SK-N-SH (cell line): ENCODE results near the gene GPR85. TPM values are rescaled to one million over a fixed set of nuclear protein-coding genes. Genes with fewer than 3 reads are reported as not detected.

Experiments
- CTCF ChIA-PET: fragments of 300-600, 350-600 bp; formaldehyde crosslinking; extraction: SDS; loops from one replicate; lab custom pipeline; 2021; lab: Yijun Ruan, JAX
- POLR2A ChIA-PET: fragments of 350-600 bp; sonication (Branson Sonifier 250); formaldehyde crosslinking; extraction: SDS; loops from one replicate; lab custom pipeline; 2020; ENCODE audit warnings: antibody characterized with exemption, inconsistent platforms; lab: Yijun Ruan, JAX
- DNase-seq: peaks from one replicate; pipeline ENCODE4 v3.0.0; 2012
- H2AFZ ChIP-seq: fragments of 200-600 bp; sonication (generic); 2 replicates; pipeline ENCODE4 v1.8.1; 2016; ENCODE audit warnings: antibody characterized with exemption, mild to moderate bottlenecking, low read depth
- H3F3A ChIP-seq: fragments of 200-600 bp; sonication (generic); replicated peaks from 2 replicates; pipeline ENCODE3; 2016; ENCODE audit warnings: antibody characterized with exemption, mild to moderate bottlenecking; ENCODE audit not compliant: insufficient read depth
- H3K27ac ChIP-seq, 2 experiments: fragments of 200-500 bp in 1 of 2; fragments of 200-600 bp in 1 of 2; sonication (Bioruptor generic) in 1 of 2; sonication (generic), shearing (Covaris generic) in 1 of 2; 2 replicates each; pipeline versions ENCODE4 v1.5.1 to v1.6.1; 2014 to 2016; ENCODE audit warnings: low read depth in 2 of 2, inconsistent platforms in 1 of 2, low read length in 1 of 2, mild to moderate bottlenecking in 1 of 2, mixed read lengths in 1 of 2
- H3K27me3 ChIP-seq: fragments of 200-600 bp; sonication (generic), shearing (Covaris generic); 2 replicates; pipeline ENCODE4 v1.6.1; 2016; ENCODE audit warnings: mixed run types; ENCODE audit not compliant: insufficient read depth
- H3K36me3 ChIP-seq, 2 experiments: fragments of 200-500 bp in 1 of 2; fragments of 200-600 bp in 1 of 2; sonication (Bioruptor generic) in 1 of 2; sonication (generic) in 1 of 2; replicated peaks in 1 of 2; 2 replicates each; pipeline versions ENCODE3 to v1.5.1; 2014 to 2016; ENCODE audit warnings: low read length in 1 of 2, mild to moderate bottlenecking in 1 of 2; ENCODE audit not compliant: insufficient read depth in 2 of 2, control insufficient read depth in 1 of 2
- H3K4me1 ChIP-seq, 2 experiments: fragments of 200-500 bp in 1 of 2; fragments of 200-600 bp in 1 of 2; sonication (Bioruptor generic) in 1 of 2; sonication (generic), shearing (Covaris generic) in 1 of 2; 2 replicates each; pipeline versions ENCODE4 v1.5.1 to v1.6.1; 2014 to 2016; ENCODE audit warnings: low read depth in 1 of 2, low read length in 1 of 2, mixed run types in 1 of 2; ENCODE audit not compliant: insufficient read depth in 2 of 2, control insufficient read depth in 1 of 2
- H3K4me2 ChIP-seq: fragments of 200-600 bp; sonication (generic), shearing (Covaris generic); 2 replicates; pipeline ENCODE4 v1.6.1; 2017; ENCODE audit warnings: mixed run types
- H3K4me3 ChIP-seq, 2 experiments: fragments of 200-500 bp in 1 of 2; fragments of 200-600 bp in 1 of 2; sonication (Bioruptor generic) in 1 of 2; sonication (generic), shearing (Covaris generic) in 1 of 2; 2 replicates each; pipeline versions ENCODE4 v1.5.1 to v1.8.1; 2014 to 2016; ENCODE audit warnings: low read depth in 2 of 2, inconsistent platforms in 1 of 2, low read length in 1 of 2, mild to moderate bottlenecking in 1 of 2, mixed read lengths in 1 of 2, moderate library complexity in 1 of 2
- H3K79me2 ChIP-seq: fragments of 200-600 bp; sonication (generic); 2 replicates; pipeline ENCODE4 v1.8.1; 2017; ENCODE audit warnings: mild to moderate bottlenecking; ENCODE audit not compliant: insufficient read depth
- H3K9ac ChIP-seq: fragments of 200-600 bp; sonication (generic); 2 replicates; pipeline ENCODE4 v1.6.1; 2017; ENCODE audit warnings: mixed run types
- H3K9me2 ChIP-seq: fragments of 200-600 bp; sonication (generic); 2 replicates; pipeline ENCODE4 v1.6.1; 2017; ENCODE audit warnings: mixed run types
- H3K9me3 ChIP-seq: fragments of 200-600 bp; sonication (generic); 2 replicates; pipeline ENCODE4 v1.6.1; 2017; ENCODE audit warnings: mixed run types, mild to moderate bottlenecking, moderate library complexity
- H4K20me1 ChIP-seq: fragments of 200-600 bp; sonication (generic); 2 replicates; pipeline ENCODE4 v1.6.1; 2017; ENCODE audit warnings: mild to moderate bottlenecking, mixed run types; ENCODE audit not compliant: insufficient read depth
- EP300 ChIP-seq, 2 experiments: IDR thresholded peaks; 2 replicates each; pipeline versions ENCODE4 v1.4.0 to v1.6.1; 2012; ENCODE audit warnings: borderline replicate concordance in 1 of 2, low read depth in 1 of 2, low read length in 1 of 2
- FOXJ3 ChIP-seq: sonication (generic); formaldehyde crosslinking; IDR thresholded peaks from 2 replicates; pipeline ENCODE4 v1.5.1; 2020; ENCODE audit warnings: mild to moderate bottlenecking, missing genetic modification reagents
- GABPA ChIP-seq: IDR thresholded peaks from 2 replicates; pipeline ENCODE4 v1.4.0; 2012; ENCODE audit warnings: low read depth, mild to moderate bottlenecking
- GATA2 ChIP-seq: sonication (generic); formaldehyde crosslinking; IDR thresholded peaks from 2 replicates; pipeline ENCODE4 v1.5.0; 2020; ENCODE audit warnings: mild to moderate bottlenecking, missing genetic modification reagents
- JUND ChIP-seq: IDR thresholded peaks from 2 replicates; pipeline ENCODE4 v1.4.0; 2012
- MEF2A ChIP-seq: IDR thresholded peaks from 2 replicates; pipeline ENCODE4 v1.4.0; 2012; ENCODE audit warnings: low read depth, borderline replicate concordance
- NFIC ChIP-seq: IDR thresholded peaks from 2 replicates; pipeline ENCODE4 v1.4.0; 2012; ENCODE audit warnings: borderline replicate concordance
- RAD21 ChIP-seq: IDR thresholded peaks from 2 replicates; pipeline ENCODE4 v1.6.1; 2012; ENCODE audit warnings: mild to moderate bottlenecking, low read length
- RCOR1 ChIP-seq: fragments of 150-350 bp; IDR thresholded peaks from 2 replicates; pipeline ENCODE4 v1.6.1; 2017; ENCODE audit warnings: antibody characterized with exemption, low read length
- RXRA ChIP-seq: IDR thresholded peaks from 2 replicates; pipeline ENCODE4 v1.4.0; 2012; ENCODE audit warnings: low read depth, mild to moderate bottlenecking, borderline replicate concordance
- SIN3A ChIP-seq: IDR thresholded peaks from 2 replicates; pipeline ENCODE4 v1.6.1; 2012; ENCODE audit warnings: low read depth, mild to moderate bottlenecking, low read length, moderate library complexity, borderline replicate concordance
- TEAD4 ChIP-seq: IDR thresholded peaks from 2 replicates; pipeline ENCODE4 v1.4.0; 2012; ENCODE audit warnings: mild to moderate bottlenecking, borderline replicate concordance; ENCODE audit not compliant: insufficient read depth
- YY1 ChIP-seq: IDR thresholded peaks from 2 replicates; pipeline ENCODE4 v1.4.0; 2012; ENCODE audit warnings: low read depth, mild to moderate bottlenecking
- WGBS: methylation state at CpG from one replicate; pipeline ENCODE4 v1.1.6; 2017; ENCODE audit warnings: low lambda C conversion rate; 5-methylcytosine and 5-hydroxymethylcytosine counted together
- polyA plus RNA-seq, 3 experiments: library from polyadenylated mRNA; depleted of rRNA; stranded (reverse); fragments of >200 nt; gene quantifications; 2 replicates each; pipeline ENCODE4 v1.2.3, GENCODE V29; 2012
- TF ChIP-seq, protein P1 (sequence below): fragments of 150-350 bp; IDR thresholded peaks from 2 replicates; pipeline ENCODE4 v1.6.1; 2016; ENCODE audit warnings: mild to moderate bottlenecking, low read depth, low read length
- TF ChIP-seq, protein P2 (sequence below): fragments of 200-600 bp; sonication (generic); IDR thresholded peaks from 2 replicates; pipeline ENCODE4 v1.6.1; 2017; ENCODE audit warnings: antibody characterized with exemption, mild to moderate bottlenecking, moderate library complexity
- TF ChIP-seq, protein P3 (sequence below): IDR thresholded peaks from 2 replicates; pipeline ENCODE4 v1.4.0; 2012; ENCODE audit warnings: low read depth
- TF ChIP-seq, protein P4 (sequence below): IDR thresholded peaks from 2 replicates; pipeline ENCODE4 v1.6.1; 2012; ENCODE audit warnings: mild to moderate bottlenecking, low read depth, low read length, moderate library complexity

GPR85 gene
- polyA plus RNA-seq, 1 of the 3 experiments (the other 2 are of a cell fraction), result 2.9 TPM

DNA sequence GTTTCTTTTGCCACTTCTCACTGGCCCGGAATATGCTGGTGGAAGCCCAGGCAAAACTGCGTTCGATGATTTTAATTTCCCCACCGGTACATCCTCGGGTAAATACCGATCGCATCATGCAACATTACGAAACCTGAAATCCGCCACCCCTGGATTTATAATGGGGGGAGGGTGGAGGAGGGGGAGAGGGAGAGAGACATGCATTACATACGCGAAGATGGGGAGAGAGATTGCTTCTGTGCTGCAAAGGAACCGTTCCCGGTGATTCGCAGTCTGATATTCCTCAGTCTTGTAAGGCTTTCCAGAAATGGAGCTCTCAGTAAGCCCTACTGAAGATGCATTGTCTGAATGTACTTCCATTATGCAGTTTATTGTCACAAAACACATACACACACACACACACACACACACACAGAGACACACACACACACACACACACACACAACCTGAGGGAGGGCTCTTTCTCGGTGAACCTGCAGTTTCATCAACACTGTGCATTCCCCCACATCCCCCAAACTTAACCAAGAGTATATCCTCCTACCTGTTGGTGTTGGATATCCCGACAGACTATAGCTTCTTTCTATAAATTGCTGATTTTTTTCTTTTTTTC lies 741 bp downstream of the GPR85 start:
- peak overlapping the region; percentile 31 for H3K9ac ChIP-seq

DNA sequence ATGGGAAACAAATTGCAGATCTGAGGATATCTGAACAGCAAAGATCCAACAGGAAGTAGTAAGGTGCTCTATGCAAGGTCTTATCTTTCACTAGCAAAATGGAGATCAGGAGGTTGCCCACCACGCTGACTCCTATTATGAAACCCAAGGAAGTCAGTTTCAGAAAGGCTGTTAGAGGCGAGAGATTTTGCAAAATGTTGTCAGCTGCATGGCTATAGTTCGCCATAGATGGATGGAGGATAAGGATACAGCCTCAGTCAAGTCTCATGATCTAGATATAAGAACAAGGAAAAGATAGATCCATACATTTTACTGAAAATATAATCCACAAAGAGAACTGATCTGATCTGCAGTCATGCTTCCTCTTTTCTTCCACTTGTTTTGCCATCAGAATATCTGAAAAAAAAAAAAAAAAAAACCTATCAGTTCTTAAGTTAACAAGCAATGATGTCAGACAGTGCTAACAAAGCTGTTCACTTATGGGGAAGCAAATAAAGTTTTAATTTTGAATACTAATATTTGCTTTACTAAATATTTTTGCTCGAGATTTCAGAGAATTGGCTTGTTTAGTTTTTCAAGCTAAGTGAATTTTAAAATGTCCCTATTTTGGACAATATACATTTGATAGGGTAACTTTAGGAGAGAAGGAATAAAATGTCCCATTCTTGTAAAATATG lies 2.0 kb downstream of the GPR85 start:
- H3K9me2 ChIP-seq, result no peaks in the 10 kb centered on the region
- peaks cover 0 to 25% of the 10 kb centered on the region in 2 experiments; a peak in 2 of 4 replicates for H3K4me1 ChIP-seq
- no peaks in the 10 kb centered on the region for H3K79me2 ChIP-seq
- CTCF ChIA-PET, result interaction anchor here (0.6 to 1.3 kb wide), 4 partner anchors 10 to 75 kb away, joined by 3 to 4 read pairs (median 3); no protein-coding TSS in a partner anchor
- peaks cover 24% of the 10 kb centered on the region for H3F3A ChIP-seq
- H3K27ac ChIP-seq, result no peak overlapping the region
- H4K20me1 ChIP-seq, result no peaks in the 10 kb centered on the region
- no peak for DNase-seq
- H3K9ac ChIP-seq, result no peak overlapping the region
- H3K9me3 ChIP-seq, result no peaks in the 10 kb centered on the region
- H2AFZ ChIP-seq, result peak overlapping the region; percentile 93; the same call in 1 of the 2 replicates
- no peak for TF ChIP-seq FOXJ3 (CRISPR knock-in tag)
- no peak for TF ChIP-seq NFIC
- no peak for TF ChIP-seq EP300 (IDR thresholded peaks at IDR 0.05; ENCODE audit: borderline replicate concordance in 1 of 2, low read depth in 1 of 2, low read length in 1 of 2)
- TF ChIP-seq JUND, result no peak
- no peak for TF ChIP-seq RXRA
- no peak for TF ChIP-seq RCOR1
- TF ChIP-seq GATA2, result no peak
- TF ChIP-seq, protein P1, sequence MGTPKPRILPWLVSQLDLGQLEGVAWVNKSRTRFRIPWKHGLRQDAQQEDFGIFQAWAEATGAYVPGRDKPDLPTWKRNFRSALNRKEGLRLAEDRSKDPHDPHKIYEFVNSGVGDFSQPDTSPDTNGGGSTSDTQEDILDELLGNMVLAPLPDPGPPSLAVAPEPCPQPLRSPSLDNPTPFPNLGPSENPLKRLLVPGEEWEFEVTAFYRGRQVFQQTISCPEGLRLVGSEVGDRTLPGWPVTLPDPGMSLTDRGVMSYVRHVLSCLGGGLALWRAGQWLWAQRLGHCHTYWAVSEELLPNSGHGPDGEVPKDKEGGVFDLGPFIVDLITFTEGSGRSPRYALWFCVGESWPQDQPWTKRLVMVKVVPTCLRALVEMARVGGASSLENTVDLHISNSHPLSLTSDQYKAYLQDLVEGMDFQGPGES, result no peak
- TF ChIP-seq, protein P2, sequence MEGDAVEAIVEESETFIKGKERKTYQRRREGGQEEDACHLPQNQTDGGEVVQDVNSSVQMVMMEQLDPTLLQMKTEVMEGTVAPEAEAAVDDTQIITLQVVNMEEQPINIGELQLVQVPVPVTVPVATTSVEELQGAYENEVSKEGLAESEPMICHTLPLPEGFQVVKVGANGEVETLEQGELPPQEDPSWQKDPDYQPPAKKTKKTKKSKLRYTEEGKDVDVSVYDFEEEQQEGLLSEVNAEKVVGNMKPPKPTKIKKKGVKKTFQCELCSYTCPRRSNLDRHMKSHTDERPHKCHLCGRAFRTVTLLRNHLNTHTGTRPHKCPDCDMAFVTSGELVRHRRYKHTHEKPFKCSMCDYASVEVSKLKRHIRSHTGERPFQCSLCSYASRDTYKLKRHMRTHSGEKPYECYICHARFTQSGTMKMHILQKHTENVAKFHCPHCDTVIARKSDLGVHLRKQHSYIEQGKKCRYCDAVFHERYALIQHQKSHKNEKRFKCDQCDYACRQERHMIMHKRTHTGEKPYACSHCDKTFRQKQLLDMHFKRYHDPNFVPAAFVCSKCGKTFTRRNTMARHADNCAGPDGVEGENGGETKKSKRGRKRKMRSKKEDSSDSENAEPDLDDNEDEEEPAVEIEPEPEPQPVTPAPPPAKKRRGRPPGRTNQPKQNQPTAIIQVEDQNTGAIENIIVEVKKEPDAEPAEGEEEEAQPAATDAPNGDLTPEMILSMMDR, result no peak
- TF ChIP-seq TEAD4, result no peak
- TF ChIP-seq, protein P3, sequence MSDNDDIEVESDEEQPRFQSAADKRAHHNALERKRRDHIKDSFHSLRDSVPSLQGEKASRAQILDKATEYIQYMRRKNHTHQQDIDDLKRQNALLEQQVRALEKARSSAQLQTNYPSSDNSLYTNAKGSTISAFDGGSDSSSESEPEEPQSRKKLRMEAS, result no peak
- TF ChIP-seq GABPA, result no peak
- TF ChIP-seq, all 33 proteins: peak for 0
- H3K4me2 ChIP-seq, result peak overlapping the region; percentile 95; the same call in 1 of the 2 replicates
- H3K4me3 ChIP-seq, result no peak overlapping the region
- H3K36me3 ChIP-seq, result no peaks in the 10 kb centered on the region
- no peaks in the 10 kb centered on the region for H3K27me3 ChIP-seq
- 88% methylated on average over 4 of the region's 4 CpGs for WGBS
- POLR2A ChIA-PET, result no interaction called here

More for the DNA sequence above, 741 bp downstream of the GPR85 start:
- Histone ChIP-seq H3K9me3 (no peaks in the 10 kb centered on the region), H3K27ac (peak overlapping the region in 1 of 2 experiments; percentile 26; a peak in 2 of 4 replicates), H3K36me3 (no peaks in the 10 kb centered on the region), H3K9me2 (no peaks in the 10 kb centered on the region), H3K4me1 (peaks cover 0 to 21% of the 10 kb centered on the region in 2 experiments; a peak in 2 of 4 replicates), H3K79me2 (no peaks in the 10 kb centered on the region), H3K27me3 (no peaks in the 10 kb centered on the region), H4K20me1 (no peaks in the 10 kb centered on the region), H2AFZ (peak overlapping the region; percentile 93), H3K4me2 (peak overlapping the region; percentile 95), H3K4me3 (peak overlapping the region; percentile 59 to 86), H3F3A (peaks cover 24% of the 10 kb centered on the region)
- no peak for TF ChIP-seq SIN3A
- TF ChIP-seq RAD21, result 0 out of 2 replicates have a peak, but pooled peaks have one; percentile 4
- TF ChIP-seq, protein P4, sequence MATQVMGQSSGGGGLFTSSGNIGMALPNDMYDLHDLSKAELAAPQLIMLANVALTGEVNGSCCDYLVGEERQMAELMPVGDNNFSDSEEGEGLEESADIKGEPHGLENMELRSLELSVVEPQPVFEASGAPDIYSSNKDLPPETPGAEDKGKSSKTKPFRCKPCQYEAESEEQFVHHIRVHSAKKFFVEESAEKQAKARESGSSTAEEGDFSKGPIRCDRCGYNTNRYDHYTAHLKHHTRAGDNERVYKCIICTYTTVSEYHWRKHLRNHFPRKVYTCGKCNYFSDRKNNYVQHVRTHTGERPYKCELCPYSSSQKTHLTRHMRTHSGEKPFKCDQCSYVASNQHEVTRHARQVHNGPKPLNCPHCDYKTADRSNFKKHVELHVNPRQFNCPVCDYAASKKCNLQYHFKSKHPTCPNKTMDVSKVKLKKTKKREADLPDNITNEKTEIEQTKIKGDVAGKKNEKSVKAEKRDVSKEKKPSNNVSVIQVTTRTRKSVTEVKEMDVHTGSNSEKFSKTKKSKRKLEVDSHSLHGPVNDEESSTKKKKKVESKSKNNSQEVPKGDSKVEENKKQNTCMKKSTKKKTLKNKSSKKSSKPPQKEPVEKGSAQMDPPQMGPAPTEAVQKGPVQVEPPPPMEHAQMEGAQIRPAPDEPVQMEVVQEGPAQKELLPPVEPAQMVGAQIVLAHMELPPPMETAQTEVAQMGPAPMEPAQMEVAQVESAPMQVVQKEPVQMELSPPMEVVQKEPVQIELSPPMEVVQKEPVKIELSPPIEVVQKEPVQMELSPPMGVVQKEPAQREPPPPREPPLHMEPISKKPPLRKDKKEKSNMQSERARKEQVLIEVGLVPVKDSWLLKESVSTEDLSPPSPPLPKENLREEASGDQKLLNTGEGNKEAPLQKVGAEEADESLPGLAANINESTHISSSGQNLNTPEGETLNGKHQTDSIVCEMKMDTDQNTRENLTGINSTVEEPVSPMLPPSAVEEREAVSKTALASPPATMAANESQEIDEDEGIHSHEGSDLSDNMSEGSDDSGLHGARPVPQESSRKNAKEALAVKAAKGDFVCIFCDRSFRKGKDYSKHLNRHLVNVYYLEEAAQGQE, result 0 out of 2 replicates have a peak, but pooled peaks have one; percentile 3
- TF ChIP-seq MEF2A, result no peak
- TF ChIP-seq YY1, result no peak
- peak; percentile 76 for TF ChIP-seq GATA2
- 3% methylated on average over 16 of the region's 16 CpGs for WGBS
- CTCF ChIA-PET, result interaction anchor here (0.9 to 1.7 kb wide), 7 partner anchors 12 to 689 kb away, joined by 3 to 9 read pairs (median 3); no protein-coding TSS in a partner anchor
- POLR2A ChIA-PET, result interaction anchor here (0.9 to 1.2 kb wide), 3 partner anchors 8 to 635 kb away, joined by 3 to 5 read pairs (median 3); no protein-coding TSS in a partner anchor
- DNase-seq, result peak; percentile 38
